Activated CD8-positive, alpha-beta T cell treated with anti-CD3 and anti-CD28 coated beads for 36 hours (primary cell): ENCODE measurements around the gene KDM6A. TPM values are rescaled to one million over a fixed set of nuclear protein-coding genes. Genes with fewer than 3 reads are reported as not detected.

Experiments
- ATAC-seq: fragments of 200-7000 bp; cut with Tn5 transposase; one replicate; pipeline ENCODE4 v1.10.0; 2021; ENCODE audit warnings: mild to moderate bottlenecking, moderate library complexity
- CTCF ChIA-PET: fragments of 350-600 bp; sonication (Branson Sonifier 250); formaldehyde crosslinking; loops from one replicate; lab custom pipeline; 2021; ENCODE audit warnings: antibody characterized with exemption; lab: Charles Lee
- POLR2A ChIA-PET: fragments of 350-600 bp; sonication (Branson Sonifier 250); formaldehyde crosslinking; loops from one replicate; lab custom pipeline; 2021; ENCODE audit warnings: antibody characterized with exemption; lab: Charles Lee
- DNase-seq: peaks from one replicate; pipeline ENCODE4 v3.0.0-alpha.2; 2020
- H3K27ac Mint-ChIP-seq: one replicate; pipeline ENCODE4 v1.8.0; 2021; ENCODE audit warnings: mild to moderate bottlenecking, mixed read lengths
- H3K27me3 Mint-ChIP-seq: one replicate; pipeline ENCODE4 v1.8.0; 2021; ENCODE audit warnings: mixed read lengths
- H3K36me3 Mint-ChIP-seq: one replicate; pipeline ENCODE4 v1.8.0; 2021; ENCODE audit warnings: low read depth, mixed read lengths
- H3K4me1 Mint-ChIP-seq: one replicate; pipeline ENCODE4 v1.8.0; 2021; ENCODE audit warnings: low read depth, mixed read lengths
- H3K4me3 Mint-ChIP-seq: one replicate; pipeline ENCODE4 v1.8.0; 2021; ENCODE audit warnings: mild to moderate bottlenecking, moderate library complexity, mixed read lengths
- H3K9me3 Mint-ChIP-seq: one replicate; pipeline ENCODE4 v1.8.0; 2021; ENCODE audit warnings: mixed read lengths
- CTCF ChIP-seq: fragments of 200-600 bp; IDR thresholded peaks from one replicate; pipeline ENCODE4 v1.8.0; 2022; ENCODE audit warnings: antibody characterized with exemption, mild to moderate bottlenecking
- intact Hi-C: fragments of 100-400 bp; cut with micrococcal nuclease; formaldehyde crosslinking; loops from one replicate; pipeline ENCODE4 v1.10.0; 2022
- total RNA-seq, 2 experiments: library from RNA; stranded (reverse); gene quantifications; one replicate each; pipeline ENCODE4 v1.2.3, GENCODE V29; 2021

Gene KDM6A
- total RNA-seq, 2 experiments from 2014 or later, result 18.9 to 21.1 TPM

GRCh38 chrX:45001048-45001447 lies 128.1 kb downstream of the KDM6A start:
- intact Hi-C loops, result no loop called here
- Mint-ChIP-seq H3K4me1 (peaks cover 61% of the 10 kb centered on the region), H3K4me3 (peak overlapping the region; percentile 71), H3K27me3 (no peaks in the 10 kb centered on the region), H3K27ac (peak overlapping the region; percentile 91), H3K36me3 (peaks cover 20% of the 10 kb centered on the region), H3K9me3 (peaks cover 7% of the 10 kb centered on the region)
- ATAC-seq, result no peak
- ChIA-PET CTCF (no interaction called here), POLR2A (interaction anchor here (2.0 kb wide), 1 partner anchor 12 kb away, joined by 4 read pairs; no protein-coding TSS in a partner anchor)
- TF ChIP-seq CTCF, result no peak
- DNase-seq, result no peak

- Mint-ChIP-seq H3K36me3 (peaks cover 28% of the 10 kb centered on the region), H3K9me3 (peaks cover 11% of the 10 kb centered on the region), H3K27me3 (no peaks in the 10 kb centered on the region), H3K27ac (no peak overlapping the region), H3K4me3 (no peak overlapping the region), H3K4me1 (peaks cover 55% of the 10 kb centered on the region)
- ATAC-seq (no peak), DNase-seq (no peak)
- POLR2A ChIA-PET, result no interaction called here
- intact Hi-C loops, result no loop called here
- TF ChIP-seq CTCF, result no peak
- CTCF ChIA-PET, result no interaction called here
Observed at GRCh38 chrX:45003085-45003484, 130.1 kb downstream of the KDM6A start.

GRCh38 chrX:45006002-45006800 lies 133.2 kb downstream of the KDM6A start:
- DNase-seq, result peak; percentile 8
- ATAC-seq, result peak; percentile 27
- Mint-ChIP-seq H3K27me3 (no peaks in the 10 kb centered on the region), H3K36me3 (peaks cover 24% of the 10 kb centered on the region), H3K4me1 (peaks cover 48% of the 10 kb centered on the region), H3K27ac (peak overlapping the region; percentile 59), H3K9me3 (peaks cover 7% of the 10 kb centered on the region), H3K4me3 (no peak overlapping the region)
- ChIA-PET CTCF (no interaction called here), POLR2A (interaction anchor here (0.8 kb wide), 1 partner anchor 35 kb away, joined by 3 read pairs; no protein-coding TSS in a partner anchor)
- TF ChIP-seq CTCF, result no peak
- intact Hi-C loops, result no loop called here

- Mint-ChIP-seq H3K4me3 (no peak overlapping the region), H3K9me3 (peaks cover 7% of the 10 kb centered on the region), H3K36me3 (peaks cover 29% of the 10 kb centered on the region), H3K27me3 (no peaks in the 10 kb centered on the region), H3K27ac (no peak overlapping the region), H3K4me1 (peaks cover 41% of the 10 kb centered on the region)
- DNase-seq (no peak), ATAC-seq (no peak)
- CTCF ChIA-PET, result interaction anchor here (0.8 kb wide), 1 partner anchor 9 kb away, joined by 3 read pairs; no protein-coding TSS in a partner anchor
- no peak for TF ChIP-seq CTCF
- intact Hi-C loops, result no loop called here
- POLR2A ChIA-PET, result no interaction called here
Observed at GRCh38 chrX:45007598-45007997, 134.6 kb downstream of the KDM6A start.

- CTCF ChIA-PET, result no interaction called here
- intact Hi-C loops, result no loop called here
- POLR2A ChIA-PET, result no interaction called here
- Mint-ChIP-seq H3K27ac (no peak overlapping the region), H3K27me3 (no peaks in the 10 kb centered on the region), H3K36me3 (peaks cover 26% of the 10 kb centered on the region), H3K4me1 (peaks cover 49% of the 10 kb centered on the region), H3K9me3 (peaks cover 7% of the 10 kb centered on the region), H3K4me3 (no peak overlapping the region)
- ATAC-seq (no peak), DNase-seq (no peak)
- no peak for TF ChIP-seq CTCF
Observed at GRCh38 chrX:45009371-45010000, 136.5 kb downstream of the KDM6A start.
